GM12878 (cell line): ENCODE data around the gene OFD1.

Experiments used
- EZH2 ChIP-seq: IDR thresholded peaks from 2 replicates; pipeline ENCODE4 v1.6.1; 2012; ENCODE audit warnings: low read depth, mild to moderate bottlenecking, control low read depth, inconsistent platforms, low read length, borderline replicate concordance; ENCODE audit not compliant: control insufficient read depth
- MTA2 ChIP-seq: fragments of 450-650 bp; IDR thresholded peaks from 2 replicates; pipeline ENCODE4 v1.6.1; 2016; ENCODE audit warnings: low read depth, mild to moderate bottlenecking, moderate library complexity
- RCOR1 ChIP-seq: conservative IDR thresholded peaks from 2 replicates; pipeline ENCODE4 v1.6.1; 2012; ENCODE audit warnings: low read depth, low read length, improper control_type of control experiment
- SMARCA5 ChIP-seq: fragments of 450-650 bp; IDR thresholded peaks from 2 replicates; pipeline ENCODE4 v1.6.1; 2017; ENCODE audit warnings: mild to moderate bottlenecking
- SREBF2 ChIP-seq: IDR thresholded peaks from 2 replicates; pipeline ENCODE4 v1.6.1; 2012; ENCODE audit warnings: mild to moderate bottlenecking, low read length
- TF ChIP-seq, protein P1 (sequence below), 3 experiments: IDR thresholded peaks in 2 of 3; conservative IDR thresholded peaks in 1 of 3; 2 replicates each; pipeline ENCODE4 v1.5.1; 2011; ENCODE audit warnings: low read depth in 3 of 3, low read length in 3 of 3, mild to moderate bottlenecking in 3 of 3, control low read depth in 2 of 3, moderate library complexity in 2 of 3, inconsistent platforms in 1 of 3, mixed read lengths in 1 of 3; ENCODE audit not compliant: control insufficient read depth in 2 of 3, insufficient read depth in 1 of 3; ENCODE audit errors: extremely low read depth in 1 of 3
- TF ChIP-seq, protein P2 (sequence below): IDR thresholded peaks from 2 replicates; pipeline ENCODE4 v1.6.1; 2011; ENCODE audit warnings: low read depth, low read length, improper control_type of control experiment, borderline replicate concordance
- TF ChIP-seq, protein P3 (sequence below): IDR thresholded peaks from 2 replicates; pipeline ENCODE4 v1.6.1; 2012; ENCODE audit warnings: low read depth, low read length, improper control_type of control experiment

DNA sequence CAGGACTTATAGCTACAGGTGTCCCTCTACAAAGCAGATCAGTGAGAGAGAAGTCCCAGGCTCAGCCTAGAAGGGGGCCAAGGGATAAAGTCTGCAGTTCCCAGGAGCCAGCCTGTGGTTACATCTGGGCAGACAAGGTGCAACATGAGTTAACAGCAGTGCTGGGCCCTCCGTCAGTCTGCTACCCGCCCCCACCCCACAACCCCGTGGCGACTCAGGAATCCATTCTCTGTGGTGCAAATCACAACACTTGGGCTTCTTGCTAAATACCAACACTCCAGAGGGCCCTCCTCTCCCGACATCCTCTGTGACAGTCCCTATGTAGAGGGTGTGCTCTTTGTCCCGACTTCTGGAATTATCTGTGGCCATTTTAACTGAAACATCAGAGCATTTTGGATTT, 68.6 kb downstream of the OFD1 start:
- no peak for TF ChIP-seq SMARCA5
- TF ChIP-seq, protein P1, sequence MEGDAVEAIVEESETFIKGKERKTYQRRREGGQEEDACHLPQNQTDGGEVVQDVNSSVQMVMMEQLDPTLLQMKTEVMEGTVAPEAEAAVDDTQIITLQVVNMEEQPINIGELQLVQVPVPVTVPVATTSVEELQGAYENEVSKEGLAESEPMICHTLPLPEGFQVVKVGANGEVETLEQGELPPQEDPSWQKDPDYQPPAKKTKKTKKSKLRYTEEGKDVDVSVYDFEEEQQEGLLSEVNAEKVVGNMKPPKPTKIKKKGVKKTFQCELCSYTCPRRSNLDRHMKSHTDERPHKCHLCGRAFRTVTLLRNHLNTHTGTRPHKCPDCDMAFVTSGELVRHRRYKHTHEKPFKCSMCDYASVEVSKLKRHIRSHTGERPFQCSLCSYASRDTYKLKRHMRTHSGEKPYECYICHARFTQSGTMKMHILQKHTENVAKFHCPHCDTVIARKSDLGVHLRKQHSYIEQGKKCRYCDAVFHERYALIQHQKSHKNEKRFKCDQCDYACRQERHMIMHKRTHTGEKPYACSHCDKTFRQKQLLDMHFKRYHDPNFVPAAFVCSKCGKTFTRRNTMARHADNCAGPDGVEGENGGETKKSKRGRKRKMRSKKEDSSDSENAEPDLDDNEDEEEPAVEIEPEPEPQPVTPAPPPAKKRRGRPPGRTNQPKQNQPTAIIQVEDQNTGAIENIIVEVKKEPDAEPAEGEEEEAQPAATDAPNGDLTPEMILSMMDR (IDR thresholded peaks at IDR 0.05 in 2 of 3, conservative IDR thresholded peaks at IDR 0.05 in 1 of 3; ENCODE audit: control insufficient read depth in 2 of 3, extremely low read depth in 1 of 3, insufficient read depth in 1 of 3, low read depth in 3 of 3, low read length in 3 of 3) = no peak
- TF ChIP-seq EZH2 = no peak
- TF ChIP-seq SREBF2 = no peak
- no peak for TF ChIP-seq RCOR1
- TF ChIP-seq, protein P2, sequence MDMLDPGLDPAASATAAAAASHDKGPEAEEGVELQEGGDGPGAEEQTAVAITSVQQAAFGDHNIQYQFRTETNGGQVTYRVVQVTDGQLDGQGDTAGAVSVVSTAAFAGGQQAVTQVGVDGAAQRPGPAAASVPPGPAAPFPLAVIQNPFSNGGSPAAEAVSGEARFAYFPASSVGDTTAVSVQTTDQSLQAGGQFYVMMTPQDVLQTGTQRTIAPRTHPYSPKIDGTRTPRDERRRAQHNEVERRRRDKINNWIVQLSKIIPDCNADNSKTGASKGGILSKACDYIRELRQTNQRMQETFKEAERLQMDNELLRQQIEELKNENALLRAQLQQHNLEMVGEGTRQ = no peak
- TF ChIP-seq, protein P3, sequence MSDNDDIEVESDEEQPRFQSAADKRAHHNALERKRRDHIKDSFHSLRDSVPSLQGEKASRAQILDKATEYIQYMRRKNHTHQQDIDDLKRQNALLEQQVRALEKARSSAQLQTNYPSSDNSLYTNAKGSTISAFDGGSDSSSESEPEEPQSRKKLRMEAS = no peak
- TF ChIP-seq MTA2 = no peak
